ENCODE results near the gene FBXL17. TPM values are rescaled to one million over a fixed set of nuclear protein-coding genes. Genes with fewer than 3 reads are reported as not detected.

Gene FBXL17
- total RNA-seq, 1 donor from 2014 or later: 6.5 TPM

DNA sequence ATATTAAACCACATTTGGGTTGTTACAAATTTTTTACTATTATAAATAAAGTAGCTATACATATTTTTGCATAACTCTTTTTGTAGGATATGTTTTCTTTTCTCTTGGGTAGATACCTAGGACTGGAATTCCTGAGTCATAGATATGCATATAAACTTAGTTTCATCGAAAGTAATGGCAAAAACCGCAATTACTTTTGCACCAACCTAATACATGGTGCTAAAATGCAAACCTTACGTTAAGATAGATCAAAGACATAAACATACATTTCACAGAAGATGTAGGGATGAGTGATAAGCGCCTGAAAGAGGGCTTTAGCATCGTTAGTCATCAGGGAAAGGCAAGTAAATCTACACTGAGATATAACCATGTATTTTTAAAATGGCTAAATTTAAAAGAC is 532.8 kb downstream of the FBXL17 start:
- DNase-seq: no peak

DNA sequence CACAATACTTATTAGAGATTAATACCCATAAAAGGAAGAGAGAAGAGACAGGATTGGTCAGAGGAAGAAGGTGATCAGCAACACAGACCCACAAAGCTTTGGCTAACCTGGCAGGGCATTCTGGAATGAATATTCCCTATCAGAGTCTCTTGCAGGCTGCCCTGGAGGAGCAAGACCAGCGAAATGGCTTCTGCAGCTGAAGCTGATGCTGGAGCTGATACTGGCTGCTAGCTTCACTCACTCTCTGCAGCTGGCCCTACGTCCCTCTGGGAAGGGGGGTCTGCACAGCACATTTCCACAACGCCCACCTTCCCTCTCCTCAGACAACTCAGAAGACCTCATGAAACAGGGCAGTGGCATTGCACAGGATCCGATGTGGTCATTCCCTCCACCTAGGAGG is 541.3 kb downstream of the FBXL17 start:
- DNase-seq: no peak

GRCh38 chr5:107840161-107840560 is 541.7 kb downstream of the FBXL17 start:
- DNase-seq: no peak

DNA sequence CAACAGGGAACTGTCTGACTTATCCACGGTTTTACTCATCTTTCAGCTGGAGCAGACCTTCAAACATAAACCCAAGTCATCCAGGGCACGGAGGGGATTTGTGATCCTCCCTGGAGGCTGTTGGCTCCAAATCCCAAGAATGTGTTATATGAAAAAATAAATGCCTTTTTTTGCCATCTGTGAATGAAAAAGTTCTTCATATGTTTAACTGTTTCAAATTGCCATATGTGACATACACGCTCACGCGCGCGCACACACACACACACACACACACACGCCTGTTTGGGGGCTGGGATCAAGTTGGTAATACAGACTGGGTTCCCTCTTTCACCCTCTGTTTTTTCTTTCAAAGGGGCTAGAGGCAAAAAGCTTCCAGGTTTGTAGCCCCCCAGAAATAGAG is 546.8 kb downstream of the FBXL17 start:
- DNase-seq: no peak

DNA sequence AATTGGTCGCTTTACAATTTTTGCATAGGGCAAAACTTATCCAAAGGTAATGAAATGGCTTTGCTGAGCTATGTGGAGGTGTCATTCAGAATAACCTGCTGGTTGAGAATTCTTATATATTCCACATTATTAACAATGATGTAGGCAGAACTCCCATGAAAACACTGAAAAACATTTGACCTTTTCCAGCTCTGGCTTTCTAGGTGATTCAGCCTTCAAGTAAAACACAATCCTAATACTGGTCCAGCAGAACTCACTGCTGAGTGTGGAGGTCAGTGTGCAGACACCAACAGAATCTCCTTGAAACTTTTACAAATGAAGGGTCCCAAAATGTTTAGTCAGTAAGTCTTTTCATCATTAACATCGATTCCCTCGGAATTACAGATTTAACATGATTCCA is 549.2 kb downstream of the FBXL17 start:
- DNase-seq: no peak

DNA sequence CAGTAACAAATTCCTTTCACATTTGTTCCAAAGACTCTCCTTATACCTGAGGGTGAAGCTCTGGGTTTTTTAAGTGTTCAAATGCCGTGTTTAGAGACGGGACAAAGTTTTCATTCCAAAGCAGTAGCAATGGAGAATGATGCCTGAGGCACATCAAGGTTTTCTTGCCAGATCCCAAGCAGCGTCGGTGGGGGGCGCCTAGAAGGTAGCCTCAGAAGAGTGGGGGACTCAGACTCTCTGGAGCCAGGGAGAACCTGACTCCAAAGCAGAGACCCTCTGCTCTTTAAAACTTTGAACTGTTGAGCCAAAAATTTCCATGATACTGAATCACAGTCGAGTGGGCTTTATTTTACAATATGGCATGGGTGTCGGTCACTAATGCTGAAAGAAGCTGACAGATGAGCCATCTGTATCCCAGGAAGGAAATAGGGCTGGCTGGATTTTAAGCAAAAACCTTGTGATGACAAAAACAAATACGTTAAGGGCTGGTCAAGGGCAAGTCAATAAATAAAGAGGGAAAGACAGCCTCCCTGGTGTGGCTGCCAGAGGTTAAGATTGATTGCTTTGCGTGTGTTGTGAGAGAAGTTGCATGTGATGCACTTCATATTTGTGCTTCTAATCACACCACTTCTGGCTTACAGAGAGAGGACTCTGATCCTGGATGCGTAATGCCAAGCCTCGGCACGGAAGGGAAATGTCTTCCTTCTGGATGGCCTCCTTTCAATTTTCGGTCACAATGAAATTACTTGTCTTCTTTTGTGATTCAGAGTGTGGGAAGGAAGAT is 550.1 kb downstream of the FBXL17 start:
- no peak for DNase-seq

GRCh38 chr5:107830750-107831149 is 551.1 kb downstream of the FBXL17 start:
- no peak for DNase-seq

- no peak for DNase-seq
Observed at GRCh38 chr5:107826311-107827000, 555.4 kb downstream of the FBXL17 start.

- no peak for DNase-seq
Observed at GRCh38 chr5:107824821-107825220, 557.1 kb downstream of the FBXL17 start.

DNA sequence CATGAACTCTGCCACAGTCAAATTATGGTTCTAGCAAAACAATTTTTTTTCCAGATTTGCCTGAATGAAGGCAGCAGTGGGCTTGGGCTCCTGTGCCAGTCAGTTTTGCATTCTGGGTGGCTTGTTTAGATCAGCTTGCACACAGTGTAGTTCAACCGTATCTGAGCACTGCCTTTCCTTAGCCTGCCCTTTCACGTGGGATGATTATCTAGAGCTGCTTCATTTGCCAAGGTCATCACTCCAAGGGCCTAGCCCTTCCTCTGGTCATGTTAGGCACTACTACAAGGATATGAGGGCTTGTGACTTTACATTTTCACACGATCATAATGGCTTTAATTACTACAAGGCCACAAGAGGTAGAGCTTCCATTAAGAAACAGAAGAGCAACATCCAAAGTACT is 560.6 kb downstream of the FBXL17 start:
- no peak for DNase-seq

DNA sequence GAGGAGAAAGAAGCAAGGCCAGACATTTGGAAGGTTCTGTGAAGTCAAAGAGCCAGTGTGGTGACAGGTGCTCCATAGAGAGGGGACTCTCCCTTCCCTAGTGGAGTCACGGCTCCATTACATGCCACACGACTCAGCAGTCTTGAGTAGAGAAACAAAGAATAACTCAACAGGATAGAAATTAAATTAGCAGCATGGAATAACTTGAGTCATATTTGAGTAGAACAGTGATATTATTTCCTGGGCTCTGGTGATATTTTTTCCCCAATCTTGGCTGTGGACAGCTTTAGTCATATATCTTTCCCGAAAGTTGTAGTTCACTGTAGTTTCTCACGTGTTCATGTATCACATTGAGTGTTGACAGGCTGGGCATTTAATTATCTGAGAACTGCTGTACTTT is 561.5 kb downstream of the FBXL17 start:
- DNase-seq: no peak

GRCh38 chr5:107817951-107818350 is 563.9 kb downstream of the FBXL17 start:
- DNase-seq: no peak

- no peak for DNase-seq
Observed at GRCh38 chr5:107817436-107817835, 564.5 kb downstream of the FBXL17 start.

GRCh38 chr5:107815109-107815508 is 566.8 kb downstream of the FBXL17 start:
- DNase-seq: no peak

DNA sequence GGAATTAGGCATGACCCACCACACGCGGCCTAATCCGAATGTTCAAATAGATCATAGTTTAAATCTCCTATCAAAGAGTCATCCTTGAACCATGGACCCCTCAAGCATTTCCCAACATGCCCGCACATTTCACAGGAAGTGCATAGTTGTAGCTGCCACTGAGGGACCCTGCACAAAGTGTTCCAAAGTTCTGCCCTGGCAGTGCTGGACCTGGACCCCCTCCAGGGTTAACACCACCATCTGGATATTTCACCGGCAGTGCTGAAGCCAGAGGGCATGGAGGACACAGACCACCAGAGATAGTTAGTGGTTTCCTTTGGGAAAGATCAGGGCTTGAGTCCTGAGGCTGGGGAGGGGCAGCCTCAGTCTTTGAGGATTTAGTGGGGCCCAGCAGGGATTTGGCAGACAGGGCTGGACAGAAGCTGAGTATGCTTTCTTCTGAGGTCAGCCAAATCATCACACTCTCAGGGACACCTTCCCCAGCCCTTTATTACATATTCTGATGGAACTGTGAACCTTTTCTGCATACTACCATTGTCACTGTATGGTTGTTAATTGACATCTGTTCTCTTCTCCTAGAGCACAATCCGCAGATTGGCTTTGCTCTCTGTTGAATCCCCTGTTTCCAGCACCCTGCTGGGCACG is 567.6 kb downstream of the FBXL17 start:
- no peak for DNase-seq

DNA sequence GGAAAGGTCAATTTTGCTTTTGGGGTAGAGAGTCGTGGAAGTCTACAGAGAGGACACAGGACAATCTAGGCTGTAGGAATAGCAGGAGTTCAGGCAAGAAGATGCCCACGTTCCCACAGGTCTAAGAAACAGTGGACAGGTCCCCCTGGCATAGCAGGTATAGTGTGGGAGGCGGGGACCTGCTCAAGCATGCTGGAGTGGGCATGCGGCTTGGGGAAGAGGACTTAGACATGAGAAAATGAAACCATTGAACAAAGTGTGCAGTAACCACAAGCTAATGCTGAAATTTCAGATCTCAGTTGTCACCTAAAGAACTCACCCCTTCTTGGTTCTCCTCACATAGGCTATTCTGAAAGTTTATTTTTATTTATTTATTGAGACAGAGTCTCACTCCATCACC is 568.3 kb downstream of the FBXL17 start:
- DNase-seq: no peak

GRCh38 chr5:107812570-107813141 is 569.2 kb downstream of the FBXL17 start:
- no peak for DNase-seq

DNA sequence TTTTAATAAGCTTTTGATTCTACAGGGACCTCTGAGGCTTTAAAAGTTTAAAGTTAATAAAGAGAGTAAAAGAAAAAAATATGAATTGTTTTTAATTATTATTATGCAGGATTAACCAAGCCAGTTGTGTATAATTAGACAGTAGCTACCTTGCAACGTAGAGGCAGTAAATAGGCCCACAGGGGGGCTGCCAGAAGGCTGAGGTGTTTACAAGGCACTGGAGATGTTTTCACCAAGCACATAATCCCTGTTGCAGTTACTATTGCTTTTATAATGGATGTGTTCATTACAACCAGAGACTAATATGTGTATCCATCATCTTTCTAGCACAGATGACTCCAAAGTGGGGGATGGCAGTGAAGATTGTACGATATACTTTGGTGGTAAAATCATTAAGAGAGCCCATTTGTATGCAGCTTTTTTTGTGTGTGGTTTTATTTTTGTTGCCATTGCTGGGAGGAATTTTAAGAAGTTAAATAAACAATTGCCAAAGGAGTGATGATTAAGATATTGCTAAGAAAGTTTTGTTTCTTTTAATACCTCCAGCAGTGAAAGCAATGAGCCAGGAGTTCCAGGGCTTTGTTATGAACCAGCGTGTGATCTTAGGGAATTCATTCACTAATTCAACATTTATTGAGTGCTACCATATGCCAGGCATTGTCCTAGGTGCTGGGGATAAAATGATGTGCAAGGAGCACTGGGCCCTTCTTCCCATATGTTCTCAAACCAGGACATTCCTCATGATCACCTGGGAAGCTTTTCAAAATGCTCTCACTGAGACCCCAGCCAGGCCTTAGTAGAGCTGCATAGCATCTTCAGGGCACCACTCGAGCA is 572.5 kb downstream of the FBXL17 start:
- DNase-seq: no peak
